HG02610 (cell line): ENCODE results near the gene ADIPOR2.
"Not testable (repeated sequence)": the region's sequence is repeated elsewhere in the genome, so short reads cannot be mapped to it uniquely, and the experiment has no call there.

Source experiments
- ATAC-seq: cut with Tn5 transposase; IDR thresholded peaks from one replicate; pipeline ENCODE4 v1.9.1; 2021; ENCODE audit warnings: mild to moderate bottlenecking, moderate library complexity; ENCODE audit not compliant: unreplicated experiment

Gene ADIPOR2

DNA sequence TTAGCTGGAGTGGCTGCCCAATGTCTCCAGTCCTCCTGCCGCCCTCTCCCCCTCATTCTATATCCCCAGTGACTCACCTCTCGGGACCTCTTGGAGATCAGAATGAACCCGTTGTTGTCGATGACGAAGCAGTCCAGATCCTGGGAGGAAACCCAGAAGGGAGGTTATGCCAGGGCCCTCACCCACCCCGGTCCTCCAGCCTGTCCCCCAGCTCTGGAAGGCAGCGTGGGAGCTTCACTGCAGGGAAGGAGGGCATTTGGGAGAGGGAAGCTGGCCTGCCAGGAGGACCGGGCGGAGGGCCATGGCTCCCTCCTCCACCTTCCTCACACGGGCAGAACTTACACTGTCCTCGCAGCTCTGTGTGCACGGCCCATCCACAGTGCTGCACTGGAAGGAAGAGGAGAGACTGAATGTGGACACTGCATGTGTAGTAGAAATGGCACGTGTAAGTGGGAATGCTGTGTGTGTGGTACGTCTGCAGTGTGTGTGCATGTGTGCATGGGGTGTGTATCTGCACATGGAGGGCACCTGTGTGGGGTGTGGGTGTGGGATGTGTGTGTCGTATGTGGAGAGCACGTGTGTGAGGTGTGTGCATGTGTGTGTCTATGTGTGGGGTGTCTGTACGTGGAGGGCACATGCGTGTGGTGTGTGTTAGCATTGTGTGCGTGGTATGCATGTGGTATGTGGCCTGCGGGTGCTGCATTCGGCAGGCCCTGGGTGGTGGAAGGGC lies 119.5 kb downstream of the ADIPOR2 start:
- ATAC-seq: no peak

DNA sequence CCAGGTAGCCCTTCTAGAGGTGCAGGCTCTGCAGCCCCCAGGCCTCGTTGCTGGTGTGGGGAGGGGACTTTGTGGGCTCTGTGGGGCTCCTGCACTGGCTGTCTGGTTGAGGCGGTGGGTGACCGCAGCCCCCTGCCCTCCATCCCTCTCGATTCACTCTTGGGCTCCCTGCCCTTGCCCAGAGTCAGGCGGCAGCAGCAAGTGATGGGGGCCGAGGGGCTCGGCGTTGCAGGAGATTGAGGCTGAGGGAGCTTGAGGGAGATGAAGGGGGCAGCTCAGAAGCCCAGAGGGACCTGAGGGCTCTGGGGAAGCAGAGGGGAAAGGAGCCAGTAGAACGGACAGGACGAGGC lies 120.0 kb downstream of the ADIPOR2 start:
- no peak for ATAC-seq

DNA sequence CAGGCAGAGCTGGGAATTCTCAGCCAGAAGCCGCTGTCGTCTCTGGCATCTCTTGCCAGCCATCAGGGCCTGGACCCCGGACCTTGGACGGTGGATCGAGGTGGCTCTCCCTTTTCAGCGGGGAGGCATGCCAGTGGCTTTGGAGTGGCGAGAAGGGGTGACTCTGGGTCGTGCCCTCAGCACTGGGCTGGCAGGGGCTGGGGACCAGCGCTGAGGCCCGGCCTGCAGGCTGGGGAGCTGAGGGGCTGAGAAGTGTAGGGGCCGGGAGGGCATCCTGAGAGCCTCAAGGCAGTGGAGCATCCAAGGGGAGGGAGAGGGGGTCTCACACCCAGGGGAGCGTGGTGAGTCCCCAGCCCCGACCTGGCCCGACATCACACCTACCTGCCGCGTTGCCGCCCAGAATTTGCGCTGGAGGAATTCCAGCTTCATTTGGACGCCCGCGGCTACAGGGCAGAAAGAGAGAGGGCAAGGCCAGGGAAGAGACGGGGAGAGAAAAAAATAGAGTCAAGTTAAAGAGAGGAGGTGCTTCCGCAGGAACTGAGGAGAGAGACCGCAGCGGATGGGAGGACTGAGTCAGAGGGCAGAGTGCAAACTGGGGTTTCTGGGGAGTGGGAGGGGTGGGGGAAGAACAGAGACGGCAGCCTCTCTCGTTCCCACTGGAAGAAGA lies 120.5 kb downstream of the ADIPOR2 start:
- ATAC-seq: no peak

- ATAC-seq: no peak
Measured at GRCh38 chr12:1811948-1812291, 121.0 kb downstream of the ADIPOR2 start.

DNA sequence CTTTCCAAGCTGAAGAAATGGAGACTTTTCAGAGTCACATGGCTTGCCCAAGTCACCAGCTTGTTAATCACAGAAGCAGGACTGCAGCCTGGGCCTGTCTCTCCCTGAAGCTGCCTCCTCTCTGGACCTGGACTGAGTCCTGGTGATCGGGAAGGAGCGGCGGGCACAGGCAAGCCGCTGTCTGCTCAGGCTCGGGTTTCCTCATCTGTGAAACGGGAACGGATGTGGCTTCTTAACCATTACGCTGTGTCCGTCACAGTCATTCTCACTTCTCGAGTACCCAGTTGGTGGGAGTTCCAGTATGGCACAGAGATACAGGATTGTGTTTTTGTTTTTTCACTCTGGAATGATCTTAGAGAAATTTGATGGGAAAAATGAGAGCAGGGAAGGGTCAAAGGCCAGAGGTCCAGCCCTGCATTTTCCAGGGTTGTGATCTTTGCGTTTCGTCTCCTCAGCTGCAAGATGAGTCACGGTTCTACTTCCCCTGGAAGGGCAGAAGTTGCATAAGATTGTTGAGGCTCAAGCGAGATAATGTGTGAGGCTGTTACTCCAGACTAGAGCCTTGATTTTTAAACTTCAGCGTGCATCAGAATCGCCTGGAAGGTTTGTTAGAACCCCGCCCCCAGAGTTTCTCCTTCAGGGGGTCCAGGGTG lies 121.9 kb downstream of the ADIPOR2 start:
- ATAC-seq: no peak

DNA sequence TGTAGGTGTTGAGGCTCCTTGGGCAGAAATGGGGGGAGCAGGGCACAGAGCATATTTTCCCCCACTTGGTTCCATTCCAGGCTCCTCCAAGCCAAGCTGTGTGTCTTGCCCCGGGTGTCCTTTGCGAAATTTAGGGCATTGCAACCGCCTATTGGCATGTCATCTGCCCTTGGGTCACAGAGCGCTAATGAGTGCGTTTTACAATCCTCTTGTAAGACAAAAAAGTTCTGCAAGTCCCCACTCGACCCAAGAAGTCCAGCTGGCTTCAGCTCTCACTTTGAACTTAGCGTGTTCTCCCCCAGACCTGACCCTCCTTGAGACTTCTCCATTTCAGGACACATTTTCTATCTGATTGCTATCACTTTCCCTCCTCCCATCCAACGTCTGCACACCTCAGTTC lies 123.4 kb downstream of the ADIPOR2 start:
- ATAC-seq: no peak

DNA sequence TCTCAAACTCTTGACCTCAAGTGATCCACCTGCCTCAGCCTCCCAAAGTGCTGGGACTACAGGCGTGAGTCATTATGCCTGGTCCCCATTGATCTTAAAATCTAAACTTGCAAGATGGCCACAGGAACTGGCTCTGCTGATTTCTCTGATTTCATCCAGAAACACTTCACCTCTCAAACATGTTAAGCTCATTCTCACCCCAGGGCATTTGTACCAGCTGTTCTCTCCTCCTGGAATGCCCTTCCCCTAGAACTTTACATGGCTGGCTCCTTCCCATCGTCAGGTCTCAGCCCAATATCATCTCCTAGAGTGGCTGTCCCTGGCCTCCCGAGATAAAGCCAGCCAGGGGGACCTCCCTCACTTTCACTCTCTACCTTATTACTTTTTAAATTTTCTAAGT lies 124.2 kb downstream of the ADIPOR2 start:
- no peak for ATAC-seq

DNA sequence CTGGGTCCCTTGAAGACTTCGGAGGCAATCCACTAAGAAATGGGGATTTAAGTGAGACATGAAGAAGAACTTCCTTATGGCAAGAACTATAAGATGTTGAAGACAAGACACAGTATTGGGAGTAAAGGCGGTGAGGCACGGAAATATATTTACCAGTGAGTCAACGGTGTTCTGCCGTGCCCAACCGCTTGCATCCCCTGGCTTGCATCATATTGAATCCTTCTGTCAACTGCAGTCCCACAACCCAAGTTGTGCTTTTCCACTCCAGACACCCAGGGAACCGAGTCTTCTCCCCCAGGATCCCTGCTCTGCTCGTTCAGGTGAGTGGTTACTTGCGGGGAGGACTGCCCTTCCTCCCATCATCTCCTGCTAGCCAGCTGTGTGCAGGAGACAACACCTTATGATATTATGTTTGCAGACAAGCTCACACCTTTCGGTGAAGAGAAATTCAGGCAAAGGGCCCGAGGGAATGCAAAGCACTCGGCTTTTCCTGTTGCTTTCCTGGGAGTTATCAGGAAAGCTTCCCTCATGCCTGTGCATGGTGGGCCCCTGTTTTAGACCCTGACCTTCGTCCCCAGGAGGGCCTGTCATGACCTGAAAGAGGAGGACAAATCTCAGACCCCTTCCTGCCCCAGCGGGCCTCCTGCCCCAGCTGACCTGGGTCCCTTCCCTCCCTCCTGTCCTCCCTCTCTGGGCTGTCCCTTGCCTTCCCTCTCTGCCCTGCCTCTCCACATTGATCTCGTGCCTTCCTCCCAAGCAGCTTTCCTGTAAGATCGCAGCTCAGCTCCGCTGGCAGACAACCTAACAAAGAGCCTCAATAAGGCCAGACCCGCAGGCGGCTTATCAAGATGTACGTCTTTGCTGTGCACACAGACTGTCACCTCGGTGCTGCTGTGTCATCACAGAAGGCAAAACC lies 125.2 kb downstream of the ADIPOR2 start:
- no peak for ATAC-seq

DNA sequence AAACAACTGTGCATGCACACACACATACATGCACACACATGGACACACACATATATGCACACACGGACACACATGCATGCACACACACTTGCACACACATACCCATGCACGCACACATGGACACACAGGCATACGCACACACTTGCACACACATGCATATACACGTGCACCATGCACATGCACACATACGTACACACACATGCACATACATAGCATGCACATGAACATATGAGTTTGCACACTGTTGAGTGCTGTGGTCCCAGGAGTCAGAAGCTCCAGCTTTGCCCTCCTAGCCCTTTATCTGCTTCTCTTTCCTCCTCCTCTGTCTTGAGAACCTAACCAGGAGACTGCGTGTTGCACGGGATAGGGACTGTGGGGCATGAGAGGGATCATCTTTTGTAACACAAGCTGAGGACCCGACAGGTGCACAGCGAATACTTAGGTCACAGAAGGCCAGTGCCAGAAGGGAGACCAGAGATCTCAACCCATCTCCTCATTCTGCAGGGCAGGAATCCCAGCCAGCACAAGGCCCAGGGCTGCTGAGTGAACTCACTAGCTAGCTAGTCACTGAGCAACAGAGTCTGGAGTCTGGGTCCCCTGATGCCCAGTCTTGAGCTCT lies 126.0 kb downstream of the ADIPOR2 start:
- no peak for ATAC-seq

DNA sequence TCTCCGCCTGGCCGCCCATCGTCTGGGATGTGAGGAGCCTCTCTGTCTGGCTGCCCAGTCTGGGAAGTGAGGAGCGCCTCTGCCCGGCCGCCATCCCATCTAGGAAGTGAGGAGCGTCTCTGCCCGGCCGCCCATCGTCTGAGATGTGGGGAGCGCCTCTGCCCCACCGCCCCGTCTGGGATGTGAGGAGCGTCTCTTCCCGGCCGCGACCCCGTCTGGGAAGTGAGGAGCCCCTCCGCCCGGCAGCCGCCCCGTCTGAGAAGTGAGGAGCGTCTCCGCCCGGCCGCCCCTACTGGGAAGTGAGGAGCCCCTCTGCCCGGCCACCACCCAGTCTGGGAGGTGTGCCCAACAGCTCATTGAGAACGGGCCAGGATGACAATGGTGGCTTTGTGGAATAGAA lies 127.1 kb downstream of the ADIPOR2 start:
- not testable (repeated sequence) for ATAC-seq

- no peak for ATAC-seq
Measured at GRCh38 chr12:1819050-1819449, 128.2 kb downstream of the ADIPOR2 start.

DNA sequence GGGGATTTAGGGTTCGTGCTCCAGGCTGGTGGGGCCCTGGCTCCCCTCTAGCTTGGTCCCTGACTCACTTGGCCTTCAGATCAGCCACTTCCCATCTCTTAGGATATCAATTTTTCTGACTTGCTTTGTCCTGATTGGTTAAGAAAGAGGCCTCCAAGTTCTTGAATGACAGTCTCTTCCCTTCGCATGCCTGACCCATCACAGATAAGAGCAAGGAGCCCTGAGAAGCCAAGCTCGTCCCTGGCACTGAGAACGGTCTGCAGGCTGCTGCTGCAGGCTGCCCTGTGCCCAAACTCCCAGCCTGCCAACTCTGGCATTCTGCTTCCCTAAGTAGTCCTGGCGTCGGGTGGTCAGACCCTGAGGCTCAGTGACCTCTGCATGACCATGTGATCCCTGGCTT lies 128.7 kb downstream of the ADIPOR2 start:
- ATAC-seq: no peak

GRCh38 chr12:1820191-1820895 lies 129.5 kb downstream of the ADIPOR2 start, which contains the start of gene LRTM2:
Gene LRTM2 (plus strand): TSS chr12:1820565. CDS start chr12:1828149, 7,584 bp downstream.
- no peak for ATAC-seq

DNA sequence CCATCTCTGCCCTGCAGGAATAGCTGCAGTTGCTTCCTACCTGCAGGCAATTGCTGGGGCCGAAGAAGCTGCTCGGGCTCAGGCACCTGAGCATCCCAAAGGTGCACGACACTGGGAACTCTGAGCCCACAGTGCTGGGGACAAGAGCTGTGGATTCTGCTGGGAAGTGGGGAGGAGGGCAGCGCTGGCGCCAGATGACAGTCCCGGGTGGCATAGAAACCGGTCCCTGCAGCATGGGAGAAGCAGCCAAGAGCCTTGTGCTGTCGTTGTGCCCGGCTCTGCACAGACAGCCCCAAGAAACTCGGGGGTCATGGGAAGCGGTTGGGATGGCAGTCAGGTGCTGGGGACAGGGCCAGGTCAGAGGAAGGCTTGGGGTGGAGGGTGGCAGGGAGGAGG lies 130.0 kb downstream of the ADIPOR2 start:
- ATAC-seq: no peak

DNA sequence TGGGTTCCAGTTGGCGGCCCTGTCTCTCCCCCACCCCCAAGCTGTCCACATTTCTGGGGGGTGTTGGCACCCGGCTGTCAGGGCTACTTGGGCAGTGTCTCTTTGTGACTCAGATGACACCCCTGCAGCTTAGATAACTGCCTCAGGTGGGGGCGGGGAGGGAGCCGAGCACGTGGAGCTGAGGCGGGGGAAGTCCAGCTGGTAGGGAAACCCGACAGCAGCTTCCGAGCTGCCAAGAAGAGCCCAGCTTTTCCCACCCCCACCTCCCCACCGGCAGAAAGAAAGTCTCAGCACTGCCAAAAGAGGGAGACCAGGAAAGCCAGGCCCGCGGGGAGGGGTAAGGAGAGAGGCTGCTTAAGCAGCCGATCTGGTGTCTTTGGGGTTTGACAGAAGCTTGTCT lies 130.9 kb downstream of the ADIPOR2 start:
- ATAC-seq: no peak

DNA sequence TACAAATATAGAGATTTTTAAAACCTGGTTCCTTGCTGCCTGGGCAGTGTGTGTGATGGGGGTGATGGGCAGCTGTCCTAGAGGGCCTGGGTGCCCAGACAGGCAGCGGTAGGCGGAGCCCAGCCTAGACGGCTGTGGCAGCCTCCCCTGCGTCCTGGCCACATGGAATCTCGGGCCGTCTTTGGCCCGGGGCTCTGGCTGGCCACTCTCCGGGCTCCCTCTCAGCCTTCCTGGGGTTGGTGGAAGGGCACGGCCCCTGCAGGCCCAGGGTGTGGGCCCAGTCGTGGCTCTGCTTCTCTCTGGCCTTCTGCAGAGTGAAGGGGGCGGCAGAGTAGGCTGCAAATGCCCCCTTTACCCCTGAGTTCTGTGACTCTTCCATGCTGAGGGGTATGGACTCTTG lies 131.8 kb downstream of the ADIPOR2 start:
- ATAC-seq: no peak

- no peak for ATAC-seq
Measured at GRCh38 chr12:1823237-1823636, 132.4 kb downstream of the ADIPOR2 start.

DNA sequence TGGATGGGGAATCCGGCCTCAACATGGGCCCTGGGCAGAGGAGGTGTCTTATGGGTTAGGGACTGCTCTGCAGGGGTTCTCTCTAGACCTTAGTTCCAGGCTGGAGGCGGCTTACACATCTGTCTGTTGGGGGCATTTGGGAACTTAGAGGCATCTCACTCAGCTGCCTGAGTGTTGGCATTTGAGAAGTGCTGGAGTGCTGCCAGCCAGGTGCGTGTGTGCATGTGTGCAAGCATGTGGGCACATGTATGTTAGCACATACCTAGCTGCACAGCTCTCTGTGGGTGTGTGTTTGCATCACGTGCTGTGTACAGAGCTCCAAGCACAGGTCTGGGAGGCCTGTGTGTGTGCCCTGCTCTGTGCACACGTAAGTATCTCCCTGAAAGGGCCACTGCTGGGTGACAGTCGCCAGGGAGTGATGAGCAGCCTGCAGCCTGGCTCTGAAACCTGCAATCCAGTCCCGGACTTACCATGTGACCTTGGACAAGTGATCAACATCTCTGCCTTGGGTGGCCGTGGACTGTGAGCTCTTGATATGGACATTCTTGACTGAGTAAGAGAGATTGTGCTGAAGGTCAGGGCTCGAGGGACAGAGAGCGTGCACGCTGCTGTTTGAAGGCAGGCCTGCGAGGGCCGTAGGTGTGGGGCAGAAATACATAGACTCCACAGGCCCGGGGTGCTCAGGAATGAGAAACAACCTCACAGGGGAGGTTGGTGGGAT lies 134.7 kb downstream of the ADIPOR2 start:
- ATAC-seq: no peak

DNA sequence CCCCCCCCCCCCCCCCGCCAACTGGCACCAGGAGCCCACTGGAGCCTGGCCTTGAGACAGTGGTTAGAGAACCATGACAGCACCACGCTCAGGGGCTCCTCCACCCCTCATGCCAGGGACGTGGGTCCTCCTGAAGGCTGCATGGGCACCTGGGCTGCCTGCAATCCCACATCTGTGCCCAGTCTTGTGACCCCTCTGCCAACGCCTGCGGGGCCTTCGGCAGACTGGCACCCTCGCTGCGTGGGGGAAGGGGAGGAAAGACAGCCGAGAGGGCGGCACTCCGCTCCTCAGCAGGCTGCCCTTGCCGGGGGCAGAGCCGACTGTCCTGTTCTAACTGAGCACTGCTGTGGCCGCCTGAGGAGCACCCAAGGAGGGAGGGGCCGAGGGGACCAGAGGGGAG lies 135.5 kb downstream of the ADIPOR2 start:
- ATAC-seq: no peak
